HG02884 (cell line): ENCODE data around the gene MAPK6.
A peak's percentile ranks its signal among the peaks of the same experiment; 100 is the strongest.

Source experiments
- ATAC-seq: cut with Tn5 transposase; IDR thresholded peaks from one replicate; pipeline ENCODE4 v1.9.1; 2021; ENCODE audit warnings: mild to moderate bottlenecking, moderate library complexity; ENCODE audit not compliant: unreplicated experiment

The MAPK6 gene

GRCh38 chr15:52010633-52011595, 8.1 kb upstream of the MAPK6 start:
- no peak for ATAC-seq

GRCh38 chr15:52011711-52012144, 7.3 kb upstream of the MAPK6 start:
- ATAC-seq = no peak

- ATAC-seq = no peak
These were observed 6.8 kb upstream of the MAPK6 start for GRCh38 chr15:52012210-52012609.

- peak; percentile 55 for ATAC-seq
These were observed 5.7 kb upstream of the MAPK6 start for GRCh38 chr15:52013151-52013791.

GRCh38 chr15:52014616-52015015, 4.4 kb upstream of the MAPK6 start:
- no peak for ATAC-seq

- no peak for ATAC-seq
These were observed 2.7 kb upstream of the MAPK6 start for GRCh38 chr15:52016316-52016715.

GRCh38 chr15:52018244-52018643, 775 bp upstream of the MAPK6 start:
- ATAC-seq = no peak

- ATAC-seq = peak; percentile 50
These were observed 588 bp downstream of the MAPK6 start for GRCh38 chr15:52019394-52020220.

GRCh38 chr15:52020221-52021085, 1.4 kb downstream of the MAPK6 start:
- ATAC-seq = no peak

- ATAC-seq = no peak
These were observed 2.2 kb downstream of the MAPK6 start for GRCh38 chr15:52021128-52021671.

- no peak for ATAC-seq
These were observed 3.0 kb downstream of the MAPK6 start for GRCh38 chr15:52021892-52022540.

GRCh38 chr15:52023169-52023922, 4.3 kb downstream of the MAPK6 start:
- no peak for ATAC-seq

- no peak for ATAC-seq
These were observed 9.5 kb downstream of the MAPK6 start for GRCh38 chr15:52028431-52029093.

GRCh38 chr15:52030010-52030409, 11.0 kb downstream of the MAPK6 start:
- no peak for ATAC-seq

- no peak for ATAC-seq
These were observed 12.5 kb downstream of the MAPK6 start for GRCh38 chr15:52031556-52031955.

- no peak for ATAC-seq
These were observed 19.0 kb downstream of the MAPK6 start for GRCh38 chr15:52037889-52038505.

GRCh38 chr15:52039925-52040781, 21.1 kb downstream of the MAPK6 start:
- ATAC-seq = no peak
